BJ (cell line): ENCODE data around the gene KIR3DL2. TPM values are rescaled to one million over a fixed set of nuclear protein-coding genes. Genes with fewer than 3 reads are reported as not detected.
"Not testable (repeated sequence)": the region's sequence is repeated elsewhere in the genome, so short reads cannot be mapped to it uniquely, and the experiment has no call there.

Experiments
- CTCF ChIA-PET: fragments of 350-600 bp; formaldehyde crosslinking; extraction: SDS; loops from one replicate; lab custom pipeline; 2021; ENCODE audit warnings: antibody characterized with exemption, inconsistent platforms; lab: Yijun Ruan, JAX
- POLR2A ChIA-PET: fragments of 300-600 bp; sonication (Branson Sonifier 250); formaldehyde crosslinking; extraction: SDS; loops from one replicate; lab custom pipeline; 2021; ENCODE audit warnings: antibody characterized with exemption; lab: Charles Lee
- DNase-seq: peaks from one replicate; pipeline ENCODE4 v3.0.0-alpha.2; 2011; ENCODE audit warnings: low read depth
- H3K27me3 ChIP-seq: 2 replicates; pipeline ENCODE4 v1.6.0; 2011; ENCODE audit warnings: low read length; ENCODE audit not compliant: control insufficient read depth, insufficient read depth
- H3K36me3 ChIP-seq: 2 replicates; pipeline ENCODE4 v1.5.1; 2011; ENCODE audit warnings: low read length; ENCODE audit not compliant: control insufficient read depth, insufficient read depth
- H3K4me3 ChIP-seq: 2 replicates; pipeline ENCODE4 v1.5.1; 2011; ENCODE audit warnings: low read depth, mild to moderate bottlenecking, control low read depth, low read length
- polyA plus RNA-seq: library from polyadenylated mRNA; depleted of rRNA; stranded (reverse); fragments of >200 nt; gene quantifications from 2 replicates; pipeline ENCODE4 v1.2.3, GENCODE V29; 2011
- TF ChIP-seq, protein P1 (sequence below): IDR thresholded peaks from 2 replicates; pipeline ENCODE4 v1.5.1; 2011; ENCODE audit warnings: low read depth, mild to moderate bottlenecking, control low read depth, inconsistent platforms, low read length, moderate library complexity; ENCODE audit not compliant: insufficient read depth

The KIR3DL2 gene
- polyA plus RNA-seq, 1 experiment, result not detected

DNA sequence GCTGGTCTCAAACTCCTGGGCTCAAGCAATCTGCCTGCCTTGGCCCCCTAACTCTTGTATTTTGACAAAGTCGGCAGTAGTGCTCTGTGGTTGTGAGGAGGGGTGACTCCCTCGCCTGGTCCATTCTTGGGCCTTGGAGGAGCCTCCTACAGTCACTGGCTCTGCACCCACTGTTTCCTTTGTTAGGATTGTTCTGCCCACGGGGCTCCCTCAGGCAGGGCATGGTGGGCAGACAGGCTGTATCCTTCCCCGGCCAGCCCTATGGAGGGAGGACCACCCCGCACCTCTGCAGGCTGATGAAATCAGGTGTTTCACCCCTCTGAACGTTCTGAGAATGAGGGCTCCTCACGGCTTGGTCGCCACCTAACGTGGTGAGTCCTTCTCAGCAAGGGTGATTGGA lies 33.0 kb downstream of the KIR3DL2 start:
- no peak for DNase-seq
- Histone ChIP-seq H3K36me3 (no peaks in the 10 kb centered on the region), H3K4me3 (no peak overlapping the region), H3K27me3 (no peaks in the 10 kb centered on the region)
- CTCF ChIA-PET, result no interaction called here
- TF ChIP-seq, protein P1, sequence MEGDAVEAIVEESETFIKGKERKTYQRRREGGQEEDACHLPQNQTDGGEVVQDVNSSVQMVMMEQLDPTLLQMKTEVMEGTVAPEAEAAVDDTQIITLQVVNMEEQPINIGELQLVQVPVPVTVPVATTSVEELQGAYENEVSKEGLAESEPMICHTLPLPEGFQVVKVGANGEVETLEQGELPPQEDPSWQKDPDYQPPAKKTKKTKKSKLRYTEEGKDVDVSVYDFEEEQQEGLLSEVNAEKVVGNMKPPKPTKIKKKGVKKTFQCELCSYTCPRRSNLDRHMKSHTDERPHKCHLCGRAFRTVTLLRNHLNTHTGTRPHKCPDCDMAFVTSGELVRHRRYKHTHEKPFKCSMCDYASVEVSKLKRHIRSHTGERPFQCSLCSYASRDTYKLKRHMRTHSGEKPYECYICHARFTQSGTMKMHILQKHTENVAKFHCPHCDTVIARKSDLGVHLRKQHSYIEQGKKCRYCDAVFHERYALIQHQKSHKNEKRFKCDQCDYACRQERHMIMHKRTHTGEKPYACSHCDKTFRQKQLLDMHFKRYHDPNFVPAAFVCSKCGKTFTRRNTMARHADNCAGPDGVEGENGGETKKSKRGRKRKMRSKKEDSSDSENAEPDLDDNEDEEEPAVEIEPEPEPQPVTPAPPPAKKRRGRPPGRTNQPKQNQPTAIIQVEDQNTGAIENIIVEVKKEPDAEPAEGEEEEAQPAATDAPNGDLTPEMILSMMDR, result no peak
- POLR2A ChIA-PET, result no interaction called here

DNA sequence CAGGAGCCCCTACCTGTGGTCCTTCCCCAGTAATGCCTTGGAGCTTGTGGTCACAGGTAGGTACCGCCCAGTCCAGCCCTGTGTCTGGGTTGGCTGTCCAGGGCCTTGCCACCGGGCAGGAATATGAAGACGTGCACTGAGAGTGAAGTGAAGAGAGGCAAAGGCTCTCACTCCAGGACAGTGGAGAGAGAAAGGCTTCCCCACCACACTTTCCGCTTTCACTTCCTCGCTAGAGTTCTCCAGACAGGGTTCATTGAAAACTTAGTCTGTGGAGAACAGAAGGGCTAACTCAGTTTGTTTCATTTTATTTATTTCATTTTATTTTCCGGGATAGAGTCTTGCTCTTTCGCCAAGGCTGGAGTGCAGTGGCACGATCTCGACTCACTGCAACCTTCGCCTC lies 38.0 kb downstream of the KIR3DL2 start:
- H3K36me3 ChIP-seq, result no peaks in the 10 kb centered on the region
- no peak overlapping the region for H3K4me3 ChIP-seq
- no peaks in the 10 kb centered on the region for H3K27me3 ChIP-seq
- ChIA-PET POLR2A (no interaction called here), CTCF (no interaction called here)
- TF ChIP-seq, protein P1, result no peak
- DNase-seq, result no peak

DNA sequence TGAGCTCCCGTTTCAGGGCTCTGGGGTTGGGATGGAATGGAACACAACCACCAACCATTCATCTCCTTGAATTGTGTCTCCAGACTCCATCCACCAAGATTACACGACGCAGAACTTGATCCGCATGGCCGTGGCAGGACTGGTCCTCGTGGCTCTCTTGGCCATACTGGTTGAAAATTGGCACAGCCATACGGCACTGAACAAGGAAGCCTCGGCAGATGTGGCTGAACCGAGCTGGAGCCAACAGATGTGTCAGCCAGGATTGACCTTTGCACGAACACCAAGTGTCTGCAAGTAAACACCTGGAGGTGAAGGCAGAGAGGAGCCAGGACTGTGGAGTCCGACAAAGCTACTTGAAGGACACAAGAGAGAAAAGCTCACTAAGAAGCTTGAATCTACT lies 39.3 kb downstream of the KIR3DL2 start:
- Histone ChIP-seq H3K36me3 (no peaks in the 10 kb centered on the region), H3K4me3 (no peak overlapping the region), H3K27me3 (no peaks in the 10 kb centered on the region)
- TF ChIP-seq, protein P1, result no peak
- ChIA-PET POLR2A (no interaction called here), CTCF (no interaction called here)
- DNase-seq, result no peak

DNA sequence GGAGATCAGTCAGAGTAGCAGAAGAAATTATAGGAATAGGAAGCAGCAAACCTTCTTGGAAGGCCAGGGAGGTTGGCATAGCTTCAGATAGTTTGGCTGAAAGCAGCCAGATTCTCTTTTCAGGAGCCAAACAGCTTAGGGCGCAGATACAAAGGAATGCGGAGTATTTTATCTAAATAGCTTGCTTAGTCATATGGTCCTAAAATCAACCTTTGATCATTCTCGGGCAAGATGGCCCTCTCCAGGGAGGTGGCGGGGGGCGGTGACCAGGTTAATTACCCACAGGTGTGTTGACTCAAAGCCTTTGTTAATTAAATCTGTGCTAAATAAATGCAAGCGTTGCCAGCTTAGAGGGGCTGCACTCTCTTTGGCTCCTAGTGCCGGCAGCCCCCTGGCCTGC lies 43.2 kb downstream of the KIR3DL2 start:
- CTCF ChIA-PET, result no interaction called here
- no peaks in the 10 kb centered on the region for H3K36me3 ChIP-seq
- TF ChIP-seq, protein P1, result no peak
- POLR2A ChIA-PET, result no interaction called here
- no peak for DNase-seq
- H3K27me3 ChIP-seq, result no peaks in the 10 kb centered on the region
- H3K4me3 ChIP-seq, result no peak overlapping the region

DNA sequence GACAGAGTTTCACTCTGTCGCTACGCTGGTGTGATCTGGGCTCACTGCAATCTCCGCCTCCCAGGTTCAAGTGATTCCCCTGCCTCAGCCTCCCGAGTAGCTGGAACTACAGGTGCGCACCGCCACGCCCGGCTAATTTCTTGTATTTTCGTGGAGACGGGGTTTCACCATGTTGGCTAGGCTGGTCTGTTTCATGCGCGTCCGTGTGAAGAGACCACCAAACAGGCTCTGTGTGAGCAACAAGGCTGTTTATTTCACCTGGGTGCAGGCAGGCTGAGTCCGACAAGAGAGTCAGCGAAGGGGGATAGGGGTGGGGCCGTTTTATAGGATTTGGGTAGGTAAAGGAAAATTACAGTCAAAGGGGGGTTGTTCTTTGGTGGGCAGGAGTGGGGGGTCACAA lies 43.9 kb downstream of the KIR3DL2 start:
- POLR2A ChIA-PET, DNase-seq, H3K4me3 ChIP-seq, H3K27me3 ChIP-seq, H3K36me3 ChIP-seq, CTCF ChIA-PET: not testable (repeated sequence)

DNA sequence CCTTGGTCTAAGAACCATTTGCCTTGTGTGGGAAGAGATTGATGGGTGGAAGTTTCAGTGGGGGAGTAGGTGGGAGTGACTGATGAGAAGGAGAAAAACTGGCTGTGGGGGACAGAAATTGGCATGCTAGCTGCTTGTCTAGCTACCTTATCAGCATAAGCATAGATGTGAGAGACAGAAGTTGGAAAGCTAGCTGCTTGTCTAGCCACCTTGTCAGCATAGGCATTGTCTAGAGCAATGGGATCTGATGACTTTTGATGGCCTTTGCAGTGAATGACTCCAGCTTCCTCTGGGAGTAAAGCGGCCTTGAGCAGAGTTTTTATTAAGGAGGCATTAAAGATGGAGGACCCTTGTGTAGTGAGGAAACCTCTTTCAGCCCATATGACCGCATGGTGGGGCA lies 45.8 kb downstream of the KIR3DL2 start:
- no peak overlapping the region for H3K4me3 ChIP-seq
- CTCF ChIA-PET, result no interaction called here
- TF ChIP-seq, protein P1, result no peak
- H3K27me3 ChIP-seq, result no peaks in the 10 kb centered on the region
- H3K36me3 ChIP-seq, result no peaks in the 10 kb centered on the region
- POLR2A ChIA-PET, result no interaction called here
- no peak for DNase-seq

DNA sequence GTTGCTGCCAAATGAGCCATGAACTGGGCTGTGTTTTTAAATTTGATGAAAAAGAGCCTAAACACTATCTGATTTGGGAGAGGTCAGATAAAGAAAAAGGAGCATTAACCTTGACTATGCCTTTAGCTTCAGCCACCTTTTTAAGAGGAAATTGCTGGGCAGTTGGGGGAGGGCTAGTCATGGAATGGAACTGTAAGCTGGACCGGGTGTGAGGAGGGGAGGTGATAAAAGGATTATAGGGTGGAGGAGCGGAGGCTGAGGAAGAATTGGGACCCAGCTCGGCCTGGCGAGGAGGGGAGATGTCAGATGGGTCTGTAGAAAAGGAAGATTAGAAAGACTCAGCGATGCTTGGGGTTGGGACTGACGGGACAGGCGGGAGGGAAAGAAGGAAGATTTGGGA lies 48.4 kb downstream of the KIR3DL2 start:
- POLR2A ChIA-PET, H3K4me3 ChIP-seq, H3K36me3 ChIP-seq, H3K27me3 ChIP-seq, DNase-seq: not testable (repeated sequence)
- CTCF ChIA-PET, result interaction anchor here (0.6 kb wide), 1 partner anchor 27 kb away, joined by 3 read pairs; no protein-coding TSS in a partner anchor

DNA sequence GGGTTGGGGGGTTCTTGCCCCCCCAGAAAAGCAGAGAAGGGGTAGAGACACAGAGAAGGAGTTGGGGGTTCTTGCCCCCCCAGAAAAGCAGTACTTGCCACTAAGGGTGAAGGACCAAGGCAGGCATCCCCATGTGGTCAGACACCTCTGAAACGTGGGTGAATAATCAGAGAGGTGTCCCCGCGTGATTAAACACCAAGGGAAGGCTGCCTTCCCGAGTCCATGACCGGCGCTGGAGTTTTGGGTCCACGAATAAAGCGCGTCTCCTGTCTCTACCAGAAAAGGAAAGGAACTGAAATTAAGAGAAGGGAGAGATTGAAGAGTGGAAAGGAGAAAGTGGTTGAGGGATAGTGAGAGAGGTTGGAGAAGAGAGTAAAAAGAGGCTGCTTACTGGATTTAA lies 49.4 kb downstream of the KIR3DL2 start:
- CTCF ChIA-PET, H3K36me3 ChIP-seq, H3K27me3 ChIP-seq, DNase-seq, POLR2A ChIA-PET, H3K4me3 ChIP-seq: not testable (repeated sequence)

DNA sequence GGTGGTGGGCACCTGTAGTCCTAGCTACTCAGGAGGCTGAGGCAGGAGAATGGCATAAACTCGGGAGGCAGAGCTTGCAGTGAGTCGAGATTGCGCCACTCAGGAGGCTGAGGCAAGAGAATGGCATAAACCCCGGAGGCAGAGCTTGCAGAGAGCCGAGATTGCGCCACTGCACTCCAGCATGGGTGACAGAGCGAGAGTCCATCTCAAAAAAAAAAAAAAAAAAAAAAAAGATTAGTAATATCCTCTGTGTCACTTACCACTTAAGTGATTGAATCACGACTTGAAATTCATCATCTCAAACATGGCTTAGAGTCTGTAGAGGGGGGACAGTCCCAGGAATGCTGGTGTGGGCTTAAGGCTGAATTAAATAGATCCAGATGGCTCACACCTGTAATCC lies 50.9 kb downstream of the KIR3DL2 start:
- DNase-seq, H3K27me3 ChIP-seq, H3K4me3 ChIP-seq, POLR2A ChIA-PET, H3K36me3 ChIP-seq, CTCF ChIA-PET: not testable (repeated sequence)
